HG02623 (cell line): ENCODE measurements around the gene TRIO.

ENCODE experiments used
- ATAC-seq: cut with Tn5 transposase; IDR thresholded peaks from one replicate; pipeline ENCODE4 v1.9.1; 2021; ENCODE audit warnings: moderate library complexity; ENCODE audit not compliant: unreplicated experiment

TRIO gene

DNA sequence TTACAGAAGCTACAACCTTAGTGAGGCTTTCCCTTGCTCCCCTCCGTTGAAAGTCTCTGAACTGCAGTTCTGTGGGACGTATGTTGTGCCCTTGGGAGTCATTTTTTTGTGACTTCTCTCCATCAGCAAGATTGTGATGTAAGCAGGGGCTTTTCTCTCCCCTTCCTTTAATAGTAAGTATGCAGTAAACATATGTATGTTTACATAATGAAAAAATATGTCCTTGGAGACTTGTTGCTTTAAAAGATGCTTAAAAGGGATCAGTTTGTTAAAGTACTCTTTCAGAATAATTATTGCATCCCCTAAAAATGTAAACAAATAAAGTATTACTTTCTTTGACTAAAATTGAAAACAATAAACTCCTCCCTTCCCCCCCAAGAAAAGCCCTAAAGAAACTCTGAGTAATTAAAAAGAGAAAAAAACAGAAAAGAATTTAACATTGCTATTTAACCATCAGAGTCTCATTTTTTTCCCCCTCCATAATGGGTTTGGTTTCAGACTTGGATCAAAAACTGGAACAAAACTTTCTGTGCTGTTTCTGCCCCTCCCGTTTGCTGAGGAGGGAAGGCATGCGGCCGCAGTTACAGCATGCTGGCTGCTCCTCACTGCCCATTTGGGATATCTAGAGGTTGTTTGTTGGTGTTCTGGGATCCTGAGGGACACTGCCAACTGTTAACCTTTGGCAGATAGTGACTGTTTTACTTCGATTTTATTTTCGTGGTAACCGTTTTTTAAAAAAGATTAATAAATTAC, 40.2 kb downstream of the TRIO start:
- no peak for ATAC-seq

DNA sequence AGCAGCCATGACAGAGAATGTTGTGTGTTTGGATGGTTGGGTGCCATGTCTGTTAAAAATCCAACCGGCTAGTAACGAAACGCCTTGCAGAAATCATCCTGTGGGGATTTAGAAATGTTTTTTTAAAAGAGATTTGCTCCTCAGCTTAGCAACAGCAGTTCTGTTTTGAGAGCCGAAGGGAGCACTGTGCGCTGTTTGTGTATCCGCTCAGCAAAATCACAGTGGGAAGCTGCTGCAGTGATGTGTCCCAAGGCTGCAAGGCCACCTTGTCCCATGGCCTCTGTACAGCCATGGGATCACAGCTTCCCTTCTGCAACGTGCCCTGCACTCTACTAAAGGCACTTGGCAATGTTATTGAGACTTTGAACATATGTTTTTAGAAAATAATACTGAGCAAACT, 40.9 kb downstream of the TRIO start:
- ATAC-seq = no peak

DNA sequence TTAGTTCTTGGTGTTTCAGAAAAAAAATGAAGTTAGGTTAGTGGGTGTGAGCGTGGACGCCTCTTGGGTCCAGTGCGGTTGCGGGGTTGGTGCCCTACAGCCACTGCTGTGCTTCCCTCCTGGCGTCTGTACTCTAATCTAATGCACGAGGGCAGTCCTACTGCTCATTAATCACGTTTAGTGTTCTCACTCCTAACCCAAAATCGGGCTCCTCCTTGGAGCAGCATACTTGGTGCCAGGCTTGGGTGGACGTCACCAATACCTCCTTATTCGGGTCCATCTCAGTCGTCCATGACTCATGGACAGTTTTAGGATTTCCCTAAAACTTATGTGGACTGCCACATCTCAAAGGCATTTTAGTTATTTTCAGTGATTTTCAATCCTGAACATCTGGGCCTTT, 41.6 kb downstream of the TRIO start:
- ATAC-seq = no peak

DNA sequence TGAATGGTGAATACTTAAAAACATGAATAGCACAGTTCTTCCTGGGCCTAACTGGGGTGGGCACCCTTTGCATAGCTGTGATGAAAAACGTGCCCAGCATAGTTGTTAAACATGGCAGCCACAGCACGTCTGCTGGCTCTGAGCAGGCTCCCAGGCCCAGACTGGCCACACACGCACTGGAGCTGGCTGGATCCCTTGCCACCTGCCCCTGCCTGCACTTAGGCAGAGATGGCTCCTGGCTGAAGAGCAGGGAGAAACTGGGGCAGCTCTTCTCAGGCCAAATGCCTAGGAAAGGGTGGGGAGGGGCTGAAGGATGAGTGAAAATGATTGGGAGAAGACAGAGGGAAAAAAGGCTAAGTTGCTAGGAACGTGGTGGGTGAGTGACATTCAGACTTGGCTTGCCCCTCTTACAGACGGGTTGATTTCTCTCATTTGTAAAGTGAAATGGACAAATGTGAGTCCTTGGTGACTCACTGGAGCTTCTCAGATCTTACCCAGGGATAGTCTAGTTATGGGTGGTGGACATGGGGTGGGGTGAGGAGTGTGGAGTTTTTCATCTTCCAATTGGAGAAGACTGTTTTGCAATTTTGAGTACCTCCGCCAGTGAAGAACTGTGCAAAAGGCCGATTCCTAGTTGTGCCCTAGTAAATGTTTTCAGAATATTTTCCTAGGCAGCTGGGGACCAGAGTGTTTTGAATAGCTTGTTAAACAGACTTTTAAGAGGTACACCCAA, 42.4 kb downstream of the TRIO start:
- ATAC-seq = no peak

DNA sequence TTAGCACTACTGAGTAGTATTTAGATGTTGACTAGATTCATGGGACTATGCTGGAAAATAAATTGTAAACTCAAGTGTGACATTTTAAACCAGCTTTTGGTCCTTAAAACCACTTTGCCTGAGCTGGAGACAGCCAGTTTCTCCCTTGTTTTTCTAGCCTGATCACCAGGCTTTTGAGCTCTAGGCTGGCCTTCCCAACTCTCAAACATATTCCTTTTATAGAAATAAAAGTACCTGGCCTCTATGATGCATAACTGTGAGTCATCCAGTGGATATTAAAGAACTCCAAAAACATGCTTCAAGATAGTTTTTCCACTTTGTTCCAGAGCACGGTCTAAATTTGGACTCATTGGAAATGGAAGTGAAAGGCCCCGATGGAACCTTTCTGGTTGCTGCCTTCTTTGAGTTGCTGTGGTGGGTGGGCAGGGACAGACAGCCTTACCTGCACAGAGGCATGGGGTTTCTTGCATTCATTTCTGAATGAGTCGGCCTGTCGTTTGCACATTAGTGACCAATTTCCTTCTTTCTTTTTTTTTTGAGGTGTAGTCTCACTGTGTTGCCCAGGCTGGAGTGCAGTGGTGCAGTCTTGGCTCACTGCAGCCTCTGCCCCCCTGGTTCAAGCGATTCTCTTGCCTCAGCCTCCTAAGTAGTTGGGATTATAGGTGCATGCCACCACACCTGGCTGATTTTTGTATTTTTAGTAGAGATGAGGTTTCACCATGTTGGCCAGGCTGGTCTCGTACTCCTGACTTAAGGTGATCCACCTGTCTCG, 43.1 kb downstream of the TRIO start:
- no peak for ATAC-seq

DNA sequence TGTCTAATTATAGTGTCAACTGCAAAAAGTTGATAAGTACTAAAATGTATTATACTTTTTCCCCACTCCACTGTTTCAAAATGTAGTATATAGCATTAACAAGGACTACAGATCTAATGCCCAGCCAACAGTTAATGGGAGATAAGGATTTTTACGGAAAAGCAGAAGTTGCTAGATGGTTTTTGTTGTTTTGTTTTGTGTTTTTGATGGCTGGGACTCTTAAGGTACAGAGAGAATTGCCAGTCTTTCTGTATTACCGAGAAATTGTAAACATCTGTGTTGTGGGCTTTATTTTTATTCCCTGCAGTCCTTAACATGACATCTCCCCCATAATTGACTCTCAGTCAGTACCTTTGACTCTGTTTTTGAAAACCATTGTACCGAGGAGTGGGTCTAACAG, 44.0 kb downstream of the TRIO start:
- no peak for ATAC-seq

DNA sequence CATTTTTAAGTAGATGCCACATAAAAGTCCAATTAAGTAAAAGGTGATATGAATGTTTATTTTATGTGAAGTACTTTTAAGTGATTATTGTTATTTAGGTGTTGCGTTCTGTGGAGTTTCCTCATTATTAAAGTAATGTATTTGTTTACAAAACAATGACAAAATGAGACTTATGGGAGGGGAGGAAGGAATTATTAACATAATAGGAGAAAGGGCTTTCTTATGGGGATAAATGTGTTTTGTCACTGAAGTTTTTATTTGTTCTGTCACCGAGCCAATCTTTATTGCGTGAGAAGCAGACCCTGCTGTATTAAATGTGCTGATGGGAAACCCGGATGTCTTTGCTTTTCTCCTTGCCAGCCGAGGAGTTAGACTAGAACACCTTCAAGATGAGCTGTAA, 44.5 kb downstream of the TRIO start:
- ATAC-seq = no peak

DNA sequence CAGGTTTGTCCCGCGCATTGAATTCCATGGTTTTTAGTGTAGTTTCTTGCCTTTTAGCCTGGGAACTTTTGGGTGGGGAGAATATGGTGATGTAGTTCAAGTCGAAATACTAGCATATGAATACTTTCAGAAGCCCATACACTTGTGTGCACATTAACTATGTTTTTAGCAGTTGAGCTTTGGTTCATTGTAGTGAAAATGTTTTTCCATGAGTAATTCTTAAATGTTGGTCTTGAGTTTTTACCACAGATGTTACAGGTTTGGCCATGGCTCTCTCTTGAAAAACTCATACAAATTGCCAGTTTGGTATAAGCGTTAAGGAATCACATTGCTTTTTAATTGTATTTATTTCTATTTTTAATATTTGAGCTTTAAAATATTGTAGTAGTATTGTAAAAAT, 45.6 kb downstream of the TRIO start:
- ATAC-seq = no peak

DNA sequence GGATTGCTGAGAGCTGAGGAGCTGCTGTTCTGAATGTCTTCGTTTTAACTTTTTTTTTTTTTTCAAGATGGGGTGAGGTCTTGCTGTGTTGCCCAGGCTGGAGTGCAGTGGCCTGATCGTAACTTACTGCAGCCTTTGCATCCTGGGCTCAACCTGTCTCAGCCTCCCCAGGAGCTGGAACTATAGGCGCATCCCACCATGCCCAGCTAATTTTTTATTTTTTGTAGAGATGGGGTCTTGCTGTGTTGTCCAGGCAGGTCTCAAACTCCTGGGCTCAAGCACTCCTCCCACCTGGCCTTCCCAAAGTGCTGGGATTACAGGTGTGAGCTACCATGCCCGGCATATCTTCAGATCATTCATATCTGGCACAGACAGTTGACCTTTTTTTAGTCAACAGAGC, 46.5 kb downstream of the TRIO start:
- no peak for ATAC-seq

DNA sequence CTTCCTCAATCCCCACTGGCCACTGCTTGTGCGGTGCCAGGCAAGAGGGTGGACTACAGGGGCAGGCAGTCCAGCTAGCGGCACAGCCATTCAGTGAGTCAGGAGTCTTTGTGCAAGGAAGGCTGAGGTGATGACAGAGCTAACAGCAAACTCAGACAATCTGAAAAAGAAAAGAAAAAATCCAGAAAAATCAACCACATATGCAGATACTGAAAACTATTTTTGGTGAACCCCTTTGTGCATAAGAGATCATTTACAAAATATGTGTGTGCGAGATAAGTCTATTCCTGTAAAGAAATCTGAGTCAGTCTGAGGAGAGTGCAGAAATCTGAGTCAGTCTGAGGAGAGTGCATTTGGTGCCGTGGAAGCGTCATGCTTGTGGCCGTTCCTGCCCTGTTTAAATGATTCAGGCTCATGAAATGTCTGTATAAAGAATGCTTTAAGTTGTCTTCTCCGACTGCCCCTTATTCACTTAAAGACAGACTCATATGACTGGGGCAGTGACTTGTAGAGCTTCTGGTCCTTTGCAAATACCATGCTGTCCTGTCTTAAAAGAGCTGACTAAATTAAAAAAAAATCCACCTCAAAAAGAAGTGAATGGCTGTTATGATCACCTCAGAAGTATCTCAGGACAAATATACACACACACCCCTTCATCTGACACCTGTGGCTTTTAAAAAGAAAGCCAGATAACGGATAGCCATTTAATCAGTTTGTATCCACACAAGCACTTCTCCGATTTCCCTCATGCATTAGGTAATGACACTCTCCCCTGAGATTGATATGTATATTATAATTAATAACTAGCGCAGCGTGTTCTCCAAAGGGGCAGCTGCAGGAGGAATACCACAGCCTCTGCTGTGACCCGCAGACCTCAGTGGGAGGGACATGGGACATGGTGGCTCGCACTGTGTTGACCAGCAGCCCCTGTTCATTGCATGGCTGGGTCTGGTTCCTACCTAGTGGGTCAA, 47.3 kb downstream of the TRIO start:
- ATAC-seq = no peak

DNA sequence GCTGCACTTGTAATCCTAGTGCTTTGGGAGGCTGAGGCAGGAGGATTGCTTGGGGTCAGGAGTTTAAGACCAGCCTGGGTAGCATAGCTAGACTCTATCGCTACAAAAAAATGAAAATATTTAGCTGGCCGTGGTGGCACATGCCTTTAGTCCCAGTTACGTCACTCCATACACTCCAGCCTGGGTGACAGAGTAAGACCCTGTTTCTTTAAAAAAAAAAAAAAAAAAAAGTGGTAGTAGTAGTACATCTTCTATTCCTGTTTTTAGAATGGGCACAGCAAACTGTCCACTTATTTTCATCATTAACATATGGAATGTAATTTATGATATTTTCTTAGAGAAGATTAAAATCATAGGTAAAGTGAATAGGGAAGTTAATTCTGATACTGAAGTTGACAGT, 48.2 kb downstream of the TRIO start:
- no peak for ATAC-seq

DNA sequence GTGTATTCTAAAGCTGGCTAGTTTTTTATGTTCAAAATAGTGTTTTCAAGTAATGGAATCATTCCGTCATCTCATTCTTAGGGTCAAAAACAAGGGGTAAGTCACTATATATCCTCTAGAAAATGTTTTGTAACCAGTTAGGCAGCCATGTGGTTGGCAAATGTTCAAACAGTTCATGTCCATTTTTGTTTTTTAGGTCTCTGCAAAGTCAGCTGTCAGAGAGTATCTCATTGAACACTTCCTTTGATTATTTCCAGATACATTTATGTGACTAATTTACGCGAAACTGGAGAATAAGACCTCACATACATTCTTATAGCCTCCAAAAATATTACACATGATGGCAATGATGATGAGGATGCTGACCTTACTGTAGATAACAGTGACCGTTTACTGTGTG, 50.4 kb downstream of the TRIO start:
- no peak for ATAC-seq

DNA sequence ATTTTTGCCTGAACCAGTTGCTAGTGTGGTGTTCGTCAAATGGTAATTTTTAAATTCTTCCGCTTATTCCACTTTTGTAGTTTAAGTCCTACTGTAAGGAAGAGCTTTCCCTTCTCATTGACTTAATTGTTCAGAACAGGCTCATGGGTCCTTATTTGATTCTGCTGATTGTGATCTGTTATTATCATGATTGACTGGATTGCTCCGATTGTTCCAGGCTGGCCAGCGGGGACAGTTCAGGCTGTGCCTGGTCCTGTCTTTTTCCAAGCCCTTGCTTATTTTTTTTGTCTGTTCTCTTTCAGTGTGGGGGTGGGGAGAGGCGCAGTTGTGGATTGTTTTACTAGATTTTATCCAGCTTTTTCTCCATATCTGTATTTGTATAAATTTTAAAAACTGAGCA, 52.4 kb downstream of the TRIO start:
- no peak for ATAC-seq

DNA sequence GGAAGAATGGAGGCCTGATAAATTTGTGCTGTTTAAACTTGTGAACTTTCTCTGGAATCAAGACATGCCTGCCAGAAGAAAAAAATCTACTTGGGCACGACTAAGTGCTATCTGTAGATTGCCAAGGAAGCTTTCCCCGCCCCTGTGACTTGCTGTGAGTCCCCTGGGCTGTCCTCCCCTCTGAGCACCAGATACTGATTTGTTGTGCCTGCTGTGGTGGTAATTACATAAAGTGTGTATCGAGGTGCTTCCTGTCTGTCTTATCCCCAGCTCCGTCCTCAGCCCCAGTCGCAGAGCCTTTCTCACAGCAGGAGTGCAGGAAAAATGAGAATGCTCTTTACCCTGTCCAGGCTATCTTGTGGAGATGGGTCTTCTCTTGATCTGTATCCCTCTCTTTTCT, 53.9 kb downstream of the TRIO start:
- no peak for ATAC-seq

DNA sequence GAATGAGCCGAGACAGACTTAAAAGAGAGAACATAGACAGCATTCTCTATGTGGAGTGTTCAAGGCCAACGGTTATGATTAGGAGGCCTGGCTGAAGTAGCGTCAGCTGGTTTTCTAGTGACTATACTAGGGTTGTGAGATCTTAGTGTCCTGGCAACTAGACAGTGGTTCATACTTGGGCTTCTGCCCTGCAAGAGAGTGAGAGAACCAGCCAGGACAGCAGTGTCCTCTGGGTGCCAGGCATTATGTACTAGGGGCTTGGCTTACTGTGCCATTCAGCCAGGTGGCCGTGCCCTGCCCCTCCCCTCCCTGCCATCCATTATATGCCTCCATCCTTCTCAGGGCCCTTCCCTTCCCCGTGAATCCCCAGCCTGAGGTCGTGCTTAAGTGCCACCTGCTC, 56.8 kb downstream of the TRIO start:
- ATAC-seq = no peak

DNA sequence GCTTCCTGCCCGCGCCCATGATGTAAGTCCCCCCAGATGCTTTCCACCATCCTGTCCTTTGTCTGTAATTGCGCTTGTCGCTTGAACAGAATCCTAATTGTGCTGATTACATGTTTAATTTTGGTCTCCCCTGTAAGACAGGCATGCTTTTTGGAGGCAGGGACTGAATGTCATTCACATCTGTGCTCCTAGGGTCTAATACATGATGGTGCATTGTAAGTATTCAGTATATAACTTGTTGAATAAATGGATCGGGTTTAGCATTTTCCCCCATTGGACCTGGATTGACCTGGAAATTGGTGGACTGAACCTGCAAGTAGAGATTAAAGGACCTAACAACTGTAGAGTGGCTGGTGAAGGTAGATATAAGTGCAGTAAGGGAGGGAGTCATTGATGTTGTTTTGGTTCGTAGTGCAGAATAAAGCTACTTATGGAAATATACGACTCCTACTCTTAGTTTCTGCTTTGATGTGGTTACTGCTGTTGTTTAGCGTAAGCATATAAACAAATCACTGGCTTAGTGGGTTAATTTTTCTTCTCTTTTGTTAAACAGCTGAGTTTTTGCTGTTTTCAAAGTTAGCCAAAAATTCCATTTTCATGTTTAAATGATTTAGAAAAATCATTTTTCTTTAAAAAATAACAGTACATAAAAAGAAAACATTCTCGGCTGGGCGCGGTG, 57.3 kb downstream of the TRIO start:
- ATAC-seq = no peak

DNA sequence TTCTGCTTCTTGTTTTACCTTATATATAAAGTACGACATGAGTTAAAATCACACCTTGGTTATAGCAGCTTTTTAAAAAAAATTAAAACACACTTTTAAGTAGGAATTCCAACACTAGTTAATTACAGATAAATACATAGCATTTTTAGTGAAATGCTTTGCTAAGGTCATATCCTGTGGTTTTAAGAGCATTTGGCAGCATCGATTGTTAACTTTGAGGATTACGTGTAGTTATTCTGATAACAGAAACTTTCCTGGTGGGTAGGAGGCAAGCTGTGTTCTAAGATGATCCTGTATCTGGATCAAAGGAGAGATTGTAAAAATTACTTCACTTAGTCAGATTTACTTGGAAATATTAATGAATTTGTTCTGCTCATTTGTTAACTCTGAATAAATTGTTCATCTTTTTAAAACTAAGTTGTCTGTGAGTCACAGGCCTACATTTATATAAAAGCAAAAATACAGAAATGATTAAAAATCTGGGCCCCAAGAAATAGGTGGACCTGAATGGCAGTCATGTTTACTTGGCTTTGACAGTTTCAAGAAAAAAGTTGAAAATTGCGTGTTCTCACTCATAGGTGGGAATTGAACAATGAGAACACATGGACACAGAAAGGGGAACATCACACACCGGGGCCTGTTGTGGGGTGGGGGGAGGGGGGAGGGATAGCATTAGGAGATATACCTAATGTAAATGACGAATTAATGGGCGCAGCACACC, 58.3 kb downstream of the TRIO start:
- ATAC-seq = no peak

DNA sequence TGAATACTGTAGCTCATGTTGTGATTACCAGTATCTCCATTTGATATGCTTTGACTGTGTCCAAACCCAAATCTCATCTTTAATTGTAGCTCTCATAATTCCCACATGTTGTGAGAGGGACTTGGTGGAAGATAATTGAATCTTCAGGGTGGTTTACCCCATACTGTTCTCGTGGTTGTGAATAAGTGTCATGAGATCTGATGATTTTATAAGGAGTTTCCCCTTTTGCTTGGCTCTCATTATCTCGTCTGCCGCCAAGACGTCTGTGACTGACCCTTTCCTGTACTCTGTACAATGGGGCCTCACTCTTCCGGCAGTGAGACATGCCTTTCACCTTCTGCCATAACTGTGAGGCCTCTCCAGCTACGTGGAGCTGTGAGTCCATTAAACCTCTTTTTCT, 59.3 kb downstream of the TRIO start:
- ATAC-seq = no peak

DNA sequence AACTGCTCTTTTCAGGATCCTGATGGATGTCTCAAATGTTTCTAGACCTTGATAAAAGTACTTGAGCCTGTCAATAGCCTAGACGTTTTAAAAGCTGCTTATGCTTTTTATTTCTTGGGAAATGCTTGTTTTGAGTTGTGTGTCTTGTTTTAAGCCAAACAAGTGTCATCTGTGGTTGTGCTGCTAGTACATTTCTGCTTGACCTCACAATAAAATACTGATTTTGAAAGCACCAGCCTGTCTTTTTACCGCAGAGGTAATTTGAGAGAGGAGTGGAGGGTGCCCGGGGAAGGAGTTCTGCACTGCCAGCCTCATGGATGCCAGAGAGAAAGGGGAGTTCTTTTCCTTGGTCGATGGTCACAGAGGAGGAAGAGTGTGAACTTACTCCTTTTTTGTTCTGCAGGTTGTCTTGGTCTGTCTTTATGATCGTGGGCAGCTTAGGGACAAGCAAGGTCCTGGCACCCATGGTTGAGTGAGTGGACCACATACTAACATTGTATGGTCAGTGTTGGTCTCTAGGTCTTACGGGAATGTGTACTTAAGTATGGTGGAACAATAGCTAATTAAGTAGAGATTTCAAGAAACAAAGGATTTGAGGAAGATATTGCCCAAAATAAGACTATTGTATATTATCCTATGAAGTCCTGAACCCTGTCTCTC, 61.0 kb downstream of the TRIO start:
- no peak for ATAC-seq
